Upper lobe of right lung (tissue), 1 donor: ENCODE measurements around the gene TLR5. TPM values are rescaled to one million over a fixed set of nuclear protein-coding genes. Genes with fewer than 3 reads are reported as not detected.
A peak's percentile ranks its signal among the peaks of the same experiment; 100 is the strongest.

Experiments
- ATAC-seq: fragments of 200-7000 bp; cut with Tn5 transposase; one replicate; pipeline ENCODE4 v1.9.1; 2020; ENCODE audit warnings: mild to moderate bottlenecking, moderate library complexity
- DNase-seq: peaks from one replicate; pipeline ENCODE4 v3.0.0-alpha.2; 2020
- H3K27ac ChIP-seq: fragments of 200-600 bp; one replicate; pipeline ENCODE4 v1.8.0; 2022
- H3K27me3 ChIP-seq: fragments of 200-600 bp; one replicate; pipeline ENCODE4 v1.8.0; 2022; ENCODE audit warnings: mild to moderate bottlenecking
- H3K36me3 ChIP-seq: fragments of 200-600 bp; one replicate; pipeline ENCODE4 v1.8.0; 2022
- H3K4me1 ChIP-seq: fragments of 200-600 bp; one replicate; pipeline ENCODE4 v1.8.0; 2022
- H3K4me3 ChIP-seq: fragments of 200-600 bp; one replicate; pipeline ENCODE4 v1.8.0; 2022; ENCODE audit warnings: mild to moderate bottlenecking
- H3K9me3 ChIP-seq: fragments of 200-600 bp; one replicate; pipeline ENCODE4 v1.8.0; 2022
- CTCF ChIP-seq: fragments of 200-600 bp; IDR thresholded peaks from one replicate; pipeline ENCODE4 v1.8.0; 2022; ENCODE audit warnings: antibody characterized with exemption
- intact Hi-C: fragments of 100-400 bp; cut with DNase I; formaldehyde crosslinking; loops from one replicate; pipeline ENCODE4 v1.11.0; 2022
- total RNA-seq: library from RNA; stranded (reverse); fragmentation: NEBNext Ultra II Directional; extraction: Animal tissue kit (Norgen Biotek cat#: 25700); gene quantifications from one replicate; pipeline ENCODE4 v1.2.1, GENCODE V29; 2021
- donor health status: DM: no; HTN: yes; CAD: no; lungs with severe emphysema.

TLR5 gene
- total RNA-seq, 1 donor from 2014 or later = 22.3 TPM

- intact Hi-C loops = no loop called here
- Histone ChIP-seq H3K4me1 (no peaks in the 10 kb centered on the region), H3K36me3 (no peaks in the 10 kb centered on the region), H3K27ac (no peak overlapping the region), H3K9me3 (no peaks in the 10 kb centered on the region), H3K4me3 (no peak overlapping the region), H3K27me3 (no peaks in the 10 kb centered on the region)
- DNase-seq = no peak
- TF ChIP-seq CTCF = no peak
- ATAC-seq = no peak
These were observed 36.2 kb downstream of the TLR5 start for GRCh38 chr1:223106856-223107255.

GRCh38 chr1:223105568-223105967, 37.5 kb downstream of the TLR5 start:
- Histone ChIP-seq H3K4me1 (no peaks in the 10 kb centered on the region), H3K27me3 (no peaks in the 10 kb centered on the region), H3K9me3 (no peaks in the 10 kb centered on the region), H3K36me3 (no peaks in the 10 kb centered on the region), H3K27ac (no peak overlapping the region), H3K4me3 (no peak overlapping the region)
- intact Hi-C loops = no loop called here
- ATAC-seq (no peak), DNase-seq (no peak)
- no peak for TF ChIP-seq CTCF

GRCh38 chr1:223102797-223103533, 40.1 kb downstream of the TLR5 start:
- DNase-seq (no peak), ATAC-seq (peak; percentile 62)
- Histone ChIP-seq H3K27me3 (no peaks in the 10 kb centered on the region), H3K4me3 (no peak overlapping the region), H3K4me1 (no peaks in the 10 kb centered on the region), H3K27ac (no peak overlapping the region), H3K36me3 (no peaks in the 10 kb centered on the region), H3K9me3 (no peaks in the 10 kb centered on the region)
- intact Hi-C loops = no loop called here
- no peak for TF ChIP-seq CTCF

GRCh38 chr1:223097713-223098112, 45.3 kb downstream of the TLR5 start:
- H3K4me3 ChIP-seq = no peak overlapping the region
- H3K27me3 ChIP-seq = no peaks in the 10 kb centered on the region
- no peaks in the 10 kb centered on the region for H3K9me3 ChIP-seq
- H3K27ac ChIP-seq = no peak overlapping the region
- DNase-seq (no peak), ATAC-seq (no peak)
- H3K36me3 ChIP-seq = no peaks in the 10 kb centered on the region
- TF ChIP-seq CTCF = no peak
- H3K4me1 ChIP-seq = no peaks in the 10 kb centered on the region
- intact Hi-C loops = no loop called here

- intact Hi-C loops = no loop called here
- H3K4me3 ChIP-seq = no peak overlapping the region
- H3K27me3 ChIP-seq = no peaks in the 10 kb centered on the region
- no peak for TF ChIP-seq CTCF
- no peak for ATAC-seq
- no peak for DNase-seq
- H3K27ac ChIP-seq = no peak overlapping the region
- H3K9me3 ChIP-seq = no peaks in the 10 kb centered on the region
- H3K36me3 ChIP-seq = no peaks in the 10 kb centered on the region
- no peaks in the 10 kb centered on the region for H3K4me1 ChIP-seq
These were observed 47.2 kb downstream of the TLR5 start for GRCh38 chr1:223095870-223096269.

- Histone ChIP-seq H3K9me3 (no peaks in the 10 kb centered on the region), H3K27me3 (no peaks in the 10 kb centered on the region), H3K27ac (no peak overlapping the region), H3K4me3 (no peak overlapping the region), H3K4me1 (peaks cover 6% of the 10 kb centered on the region), H3K36me3 (no peaks in the 10 kb centered on the region)
- no peak for DNase-seq
- TF ChIP-seq CTCF = no peak
- intact Hi-C loops = no loop called here
- no peak for ATAC-seq
These were observed 51.2 kb downstream of the TLR5 start for GRCh38 chr1:223091896-223092295.
